Mesenchymal stem cell (in vitro differentiated cells and primary cell): ENCODE measurements around the gene DHRS4.
"Not testable (repeated sequence)": the region's sequence is repeated elsewhere in the genome, so short reads cannot be mapped to it uniquely, and the experiment has no call there.

ENCODE experiments used
- DNase-seq: peaks from one replicate; pipeline ENCODE4 v3.0.0-alpha.2; 2013
- H2AFZ ChIP-seq: one replicate; pipeline ENCODE4 v1.6.1; 2013; ENCODE audit warnings: low read depth, mild to moderate bottlenecking, control low read depth, inconsistent platforms, low read length, moderate library complexity
- H2AK5ac ChIP-seq: 2 replicates; pipeline ENCODE4 v1.6.1; 2013; ENCODE audit warnings: low read length, moderate library complexity, mild to moderate bottlenecking, inconsistent platforms; ENCODE audit not compliant: severe bottlenecking
- H2BK120ac ChIP-seq: one replicate; pipeline ENCODE4 v1.6.1; 2013; ENCODE audit warnings: low read depth, mild to moderate bottlenecking, inconsistent platforms, low read length, moderate library complexity
- H2BK12ac ChIP-seq, 2 experiments: one replicate each; pipeline ENCODE4 v1.6.1; 2013; ENCODE audit warnings: inconsistent platforms in 2 of 2, low read length in 2 of 2, mild to moderate bottlenecking in 2 of 2, moderate library complexity in 2 of 2, control low read depth in 1 of 2
- H2BK15ac ChIP-seq: one replicate; pipeline ENCODE4 v1.6.1; 2013; ENCODE audit warnings: mild to moderate bottlenecking, low read depth, inconsistent platforms; ENCODE audit not compliant: poor library complexity, severe bottlenecking
- H2BK5ac ChIP-seq: 2 replicates; pipeline ENCODE4 v1.6.1; 2013; ENCODE audit warnings: low read depth, mild to moderate bottlenecking, low read length, control low read depth, inconsistent platforms; ENCODE audit not compliant: poor library complexity, severe bottlenecking
- H3K14ac ChIP-seq, 2 experiments: one replicate each; pipeline ENCODE4 v1.6.1; 2013; ENCODE audit warnings: inconsistent platforms in 2 of 2, low read length in 2 of 2, control low read depth in 1 of 2, mild to moderate bottlenecking in 1 of 2, moderate library complexity in 1 of 2
- H3K18ac ChIP-seq, 2 experiments: one replicate each; pipeline ENCODE4 v1.6.1; 2013; ENCODE audit warnings: inconsistent platforms in 2 of 2, low read length in 2 of 2, control low read depth in 1 of 2, low read depth in 1 of 2, mild to moderate bottlenecking in 1 of 2
- H3K23ac ChIP-seq, 2 experiments: one replicate each; pipeline ENCODE4 v1.6.1; 2013; ENCODE audit warnings: inconsistent platforms in 2 of 2, low read length in 2 of 2, mild to moderate bottlenecking in 2 of 2, moderate library complexity in 2 of 2, control low read depth in 1 of 2
- H3K27ac ChIP-seq: 2 replicates; pipeline ENCODE4 v1.5.1; 2013; ENCODE audit warnings: mild to moderate bottlenecking, moderate library complexity, low read length, control low read depth, inconsistent platforms; ENCODE audit not compliant: poor library complexity, severe bottlenecking
- H3K27me3 ChIP-seq, 2 experiments: 2 replicates each; pipeline versions ENCODE4 v1.6.1 to v1.7.0; 2013; ENCODE audit warnings: low read length in 2 of 2, mild to moderate bottlenecking in 2 of 2, moderate library complexity in 2 of 2, control low read depth in 1 of 2, inconsistent platforms in 1 of 2; ENCODE audit not compliant: control insufficient read depth in 1 of 2, insufficient read depth in 1 of 2
- H3K36me3 ChIP-seq, 2 experiments: 2 replicates each; pipeline versions ENCODE4 v1.6.1 to v1.7.0; 2013; ENCODE audit warnings: low read length in 2 of 2, control low read depth in 1 of 2, inconsistent platforms in 1 of 2, low read depth in 1 of 2, mild to moderate bottlenecking in 1 of 2; ENCODE audit not compliant: insufficient read depth in 2 of 2, control insufficient read depth in 1 of 2
- H3K4ac ChIP-seq, 2 experiments: one replicate each; pipeline ENCODE4 v1.6.1; 2013; ENCODE audit warnings: inconsistent platforms in 2 of 2, low read length in 2 of 2, mild to moderate bottlenecking in 2 of 2, moderate library complexity in 2 of 2, control low read depth in 1 of 2, low read depth in 1 of 2
- H3K4me1 ChIP-seq: 2 replicates; pipeline ENCODE4 v1.6.1; 2013; ENCODE audit warnings: low read depth, low read length, control low read depth; ENCODE audit not compliant: control insufficient read depth, insufficient read depth
- H3K4me2 ChIP-seq: 2 replicates; pipeline ENCODE4 v1.6.1; 2013; ENCODE audit warnings: low read length, mild to moderate bottlenecking, inconsistent platforms; ENCODE audit not compliant: poor library complexity, severe bottlenecking
- H3K4me3 ChIP-seq, 2 experiments: 2 replicates each; pipeline versions ENCODE4 v1.5.1 to v1.7.0; 2013; ENCODE audit warnings: low read length in 2 of 2, mild to moderate bottlenecking in 2 of 2, control low read depth in 1 of 2, low read depth in 1 of 2; ENCODE audit not compliant: insufficient read depth in 1 of 2
- H3K79me1 ChIP-seq: replicated peaks from 2 replicates; pipeline ENCODE4 v1.6.1; 2013; ENCODE audit warnings: mild to moderate bottlenecking, control low read depth, low read length, inconsistent platforms; ENCODE audit not compliant: poor library complexity, severe bottlenecking
- H3K9ac ChIP-seq: 2 replicates; pipeline ENCODE4 v1.7.0; 2013; ENCODE audit warnings: mild to moderate bottlenecking, low read length, moderate library complexity
- H3K9me3 ChIP-seq: 2 replicates; pipeline ENCODE4 v1.7.0; 2013; ENCODE audit warnings: mild to moderate bottlenecking, low read length; ENCODE audit not compliant: control insufficient read depth
- H4K8ac ChIP-seq: one replicate; pipeline ENCODE4 v1.6.1; 2013; ENCODE audit warnings: inconsistent platforms, mild to moderate bottlenecking, low read length, moderate library complexity
- H4K91ac ChIP-seq: one replicate; pipeline ENCODE4 v1.6.1; 2013; ENCODE audit warnings: mild to moderate bottlenecking, low read length, inconsistent platforms
- WGBS: methylation state at CpG from one replicate; pipeline ENCODE4 v1.1.7; 2013; ENCODE audit warnings: mixed read lengths; 5-methylcytosine and 5-hydroxymethylcytosine counted together

Gene DHRS4

DNA sequence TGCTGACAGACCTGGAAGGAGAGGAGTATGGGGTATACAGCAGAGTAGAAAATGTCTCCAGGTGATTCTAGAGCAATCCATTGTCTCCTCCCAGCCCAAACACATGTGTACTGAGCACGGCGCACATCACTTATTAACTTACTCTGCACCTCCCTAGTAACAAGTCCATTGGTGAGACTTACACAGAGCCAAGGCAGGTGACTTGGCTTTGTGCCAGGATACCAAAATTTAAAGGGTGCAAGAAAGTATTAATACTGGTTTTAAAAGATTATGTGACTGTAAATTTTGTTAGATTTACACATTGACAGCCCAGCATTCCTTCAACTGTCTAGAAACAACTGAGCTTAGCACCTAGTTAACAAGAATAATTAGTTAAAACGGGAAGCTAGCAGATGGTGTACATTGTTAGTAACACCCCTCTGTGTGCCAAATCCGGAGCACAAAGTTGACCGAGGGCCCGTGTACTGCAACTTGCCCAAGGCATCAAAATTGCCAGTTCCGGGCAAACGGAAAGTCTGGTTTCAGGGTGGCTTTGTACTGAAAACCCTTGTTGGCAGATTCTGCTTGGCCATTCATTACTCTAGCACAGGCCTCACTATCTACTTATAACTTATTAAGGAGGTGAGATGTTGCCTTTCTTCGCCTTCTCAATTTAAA lies 4.5 kb downstream of the DHRS4 start:
- DNase-seq, H3K79me1 ChIP-seq, H3K14ac ChIP-seq, H3K23ac ChIP-seq, H3K4me1 ChIP-seq, H2AK5ac ChIP-seq, H2BK5ac ChIP-seq, H2AFZ ChIP-seq, H3K4ac ChIP-seq, H2BK15ac ChIP-seq, H2BK12ac ChIP-seq, H4K91ac ChIP-seq, H3K4me2 ChIP-seq, H3K27ac ChIP-seq, H3K4me3 ChIP-seq, H3K18ac ChIP-seq, H3K27me3 ChIP-seq, H3K9ac ChIP-seq, H2BK120ac ChIP-seq, H4K8ac ChIP-seq, H3K9me3 ChIP-seq: not testable (repeated sequence)
- WGBS = 96% methylated on average over 9 of the region's 9 CpGs
- H3K36me3 ChIP-seq = peaks cover 2 to 20% of the 10 kb centered on the region in 2 experiments

DNA sequence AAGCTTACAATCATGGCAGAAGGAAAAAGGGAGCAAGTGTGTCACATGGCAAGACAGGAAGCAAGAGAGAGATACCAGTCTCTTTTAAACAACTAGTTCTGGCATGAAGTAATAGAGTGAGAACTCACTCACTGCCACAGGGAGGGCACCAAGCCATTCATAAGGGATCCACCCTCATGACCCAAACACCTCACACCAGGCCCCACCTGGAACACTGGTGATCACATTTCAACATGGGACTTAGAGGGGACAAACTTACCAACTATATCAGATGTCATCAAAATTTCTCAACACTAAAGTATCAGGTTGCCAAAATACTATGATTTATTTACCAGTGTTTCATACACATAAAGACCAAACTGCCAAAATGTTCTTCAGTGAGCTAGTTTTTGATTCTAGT lies 7.3 kb downstream of the DHRS4 start:
- DNase-seq, H2AFZ ChIP-seq, H3K14ac ChIP-seq, H3K27ac ChIP-seq, H2AK5ac ChIP-seq, H3K18ac ChIP-seq, H3K4me1 ChIP-seq, H2BK15ac ChIP-seq, H3K79me1 ChIP-seq, H3K27me3 ChIP-seq, H4K91ac ChIP-seq, H3K4me2 ChIP-seq, H3K4me3 ChIP-seq, H2BK120ac ChIP-seq, H4K8ac ChIP-seq, H2BK12ac ChIP-seq, H3K4ac ChIP-seq, H2BK5ac ChIP-seq, H3K23ac ChIP-seq, H3K9me3 ChIP-seq, H3K9ac ChIP-seq: not testable (repeated sequence)
- H3K36me3 ChIP-seq = peaks cover 2 to 16% of the 10 kb centered on the region in 2 experiments

DNA sequence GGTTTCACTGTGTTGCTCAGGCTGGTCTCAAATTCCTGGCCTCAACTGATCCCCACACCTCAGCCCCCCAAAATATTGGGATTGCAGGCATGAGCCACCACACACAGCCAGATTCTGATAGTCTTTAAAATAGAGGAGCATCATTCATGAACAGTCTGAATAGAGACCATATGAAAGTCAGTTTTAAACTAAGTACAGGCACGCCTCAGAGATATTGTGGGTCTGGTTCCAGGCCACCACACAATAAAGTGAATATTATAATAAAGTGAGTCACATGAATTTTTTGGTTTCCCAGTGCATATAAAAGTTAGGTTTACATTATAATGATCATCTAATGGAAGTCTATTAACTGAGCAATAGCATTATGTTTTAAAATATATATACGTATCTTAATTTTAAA lies 8.1 kb downstream of the DHRS4 start:
- not testable (repeated sequence) for H3K27me3 ChIP-seq, H3K79me1 ChIP-seq, H3K23ac ChIP-seq, H3K4ac ChIP-seq, H2AFZ ChIP-seq, H3K4me2 ChIP-seq, H2BK12ac ChIP-seq, H2BK15ac ChIP-seq, H4K8ac ChIP-seq, H3K14ac ChIP-seq, H3K4me1 ChIP-seq, H3K18ac ChIP-seq, H2BK5ac ChIP-seq, DNase-seq, H3K9ac ChIP-seq, H3K9me3 ChIP-seq, H3K4me3 ChIP-seq, H2AK5ac ChIP-seq, H3K27ac ChIP-seq, H4K91ac ChIP-seq, H2BK120ac ChIP-seq
- H3K36me3 ChIP-seq = peaks cover 0 to 12% of the 10 kb centered on the region in 2 experiments
- no CpG with 5 or more reads among the region's 2 CpGs for WGBS

DNA sequence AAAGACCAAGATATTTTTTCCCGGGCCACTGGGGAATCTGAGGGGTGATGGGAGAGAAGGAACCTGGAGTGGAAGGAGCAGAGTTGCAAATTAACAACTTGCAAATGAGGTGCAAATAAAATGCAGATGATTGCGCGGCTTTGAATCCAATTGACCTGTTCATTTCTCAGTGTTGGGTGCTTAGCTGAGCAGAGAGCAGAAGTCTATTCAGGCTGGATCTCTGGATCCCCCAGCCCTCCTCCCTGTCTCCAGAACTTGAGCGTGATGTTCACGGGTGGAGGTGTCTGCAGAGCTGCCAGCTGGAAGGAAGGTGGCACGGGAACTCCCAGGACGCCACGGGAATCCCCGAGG lies 15.5 kb downstream of the DHRS4 start:
- H3K4ac ChIP-seq, H2BK15ac ChIP-seq, H3K27me3 ChIP-seq, DNase-seq, H3K18ac ChIP-seq, H2BK120ac ChIP-seq, H2AK5ac ChIP-seq, H3K23ac ChIP-seq, H3K4me1 ChIP-seq, H3K36me3 ChIP-seq, H3K14ac ChIP-seq, H4K91ac ChIP-seq, H3K4me2 ChIP-seq, H3K79me1 ChIP-seq, H2BK12ac ChIP-seq, H3K27ac ChIP-seq, H3K4me3 ChIP-seq, H2BK5ac ChIP-seq, H3K9me3 ChIP-seq, H2AFZ ChIP-seq, H4K8ac ChIP-seq, H3K9ac ChIP-seq: not testable (repeated sequence)
- WGBS = no CpG with 5 or more reads among the region's 9 CpGs
